NB4 (cell line): Measurements from ENCODE around the gene ACVR2B.

Experiments
- CTCF ChIP-seq: IDR thresholded peaks from one replicate; pipeline ENCODE4 v1.5.1; 2012; ENCODE audit warnings: low read depth, low read length
- TF ChIP-seq, protein P1 (sequence below): IDR thresholded peaks from 2 replicates; pipeline ENCODE4 v1.6.1; 2011; ENCODE audit warnings: low read depth, low read length

DNA sequence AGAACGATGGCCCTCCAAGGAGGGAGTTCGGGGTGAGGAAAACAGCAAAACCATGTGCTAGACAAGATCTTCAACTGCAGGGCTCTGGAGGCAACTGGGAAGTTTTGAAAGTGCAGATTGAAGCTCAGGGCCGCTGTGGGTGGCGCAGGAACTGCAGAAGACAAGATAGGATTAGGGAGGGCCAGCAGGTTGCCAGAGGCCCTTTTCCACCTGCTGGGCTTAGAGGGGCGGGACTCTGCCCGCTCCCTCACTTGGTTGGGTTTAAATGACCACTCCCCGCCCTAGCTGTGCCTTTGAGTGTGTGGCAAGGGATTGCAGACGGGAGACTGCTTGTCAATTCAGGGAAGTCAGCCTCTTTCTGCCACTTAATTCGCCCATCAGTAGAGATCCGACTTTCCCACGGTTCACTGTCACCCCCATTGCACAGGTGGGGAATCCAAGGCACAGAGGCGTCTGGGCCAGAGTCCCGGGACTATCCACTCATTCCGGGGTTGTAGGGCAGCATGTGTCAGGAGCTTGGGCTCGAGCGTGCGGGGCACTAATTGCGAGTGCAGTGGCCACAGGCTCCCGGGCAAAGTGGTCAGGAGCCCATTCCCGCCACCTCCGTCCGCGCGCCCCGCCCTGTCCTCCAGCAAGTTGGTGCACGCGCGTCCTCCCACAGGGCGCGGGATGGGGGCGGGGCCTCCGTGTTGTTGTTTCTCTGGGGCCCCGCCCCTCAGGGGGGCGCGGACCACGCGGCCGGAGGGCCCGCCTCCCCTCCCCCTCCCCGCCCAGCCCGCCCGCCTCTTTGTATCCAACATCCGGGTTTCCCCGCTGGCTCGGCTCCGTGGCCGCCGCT is at the start of gene ACVR2B:
- no peak for TF ChIP-seq CTCF
- TF ChIP-seq, protein P1, sequence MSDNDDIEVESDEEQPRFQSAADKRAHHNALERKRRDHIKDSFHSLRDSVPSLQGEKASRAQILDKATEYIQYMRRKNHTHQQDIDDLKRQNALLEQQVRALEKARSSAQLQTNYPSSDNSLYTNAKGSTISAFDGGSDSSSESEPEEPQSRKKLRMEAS: no peak
